GM10248 (cell line): ENCODE results near the gene HOMER3.
"Not testable (repeated sequence)": the region's sequence is repeated elsewhere in the genome, so short reads cannot be mapped to it uniquely, and the experiment has no call there.

Experiments
- CTCF ChIA-PET: fragments of 300-600 bp; sonication (Branson Sonifier 250); formaldehyde crosslinking; extraction: SDS; loops from one replicate; lab custom pipeline; 2021; ENCODE audit warnings: antibody characterized with exemption; lab: Yijun Ruan, JAX
- POLR2A ChIA-PET: fragments of 350-650 bp; sonication (Branson Sonifier 250); formaldehyde crosslinking; extraction: SDS; loops from one replicate; lab custom pipeline; 2020; ENCODE audit warnings: antibody characterized with exemption; lab: Yijun Ruan, JAX
- DNase-seq: peaks from one replicate; pipeline ENCODE4 v3.0.0; 2012; ENCODE audit errors: extremely low spot score
- TF ChIP-seq, protein P1 (sequence below): IDR thresholded peaks from 2 replicates; pipeline ENCODE4 v1.5.1; 2012; ENCODE audit warnings: mild to moderate bottlenecking, low read depth; ENCODE audit errors: extremely low read depth, missing control alignments, control extremely low read depth

The HOMER3 gene

DNA sequence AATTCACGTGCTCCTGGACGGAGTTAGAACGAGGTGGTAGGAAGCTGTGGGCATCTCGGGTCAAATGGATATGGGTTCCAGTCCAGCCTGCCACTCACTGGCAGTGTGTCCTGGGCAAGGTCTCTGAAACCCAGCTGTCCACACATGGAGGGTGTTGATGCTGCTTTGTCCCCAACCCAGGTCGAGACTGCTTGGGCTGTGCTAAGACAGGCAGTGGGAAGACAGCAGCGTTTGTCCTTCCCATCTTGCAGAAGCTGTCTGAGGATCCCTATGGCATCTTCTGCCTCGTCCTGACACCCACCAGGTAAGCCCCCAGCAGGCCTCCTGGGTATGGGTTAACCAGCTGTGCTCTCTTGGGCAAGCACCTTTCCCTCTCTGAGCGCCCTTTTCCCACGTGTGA, 20.6 kb downstream of the HOMER3 start:
- ChIA-PET POLR2A (no interaction called here), CTCF (no interaction called here)
- no peak for DNase-seq
- TF ChIP-seq, protein P1, sequence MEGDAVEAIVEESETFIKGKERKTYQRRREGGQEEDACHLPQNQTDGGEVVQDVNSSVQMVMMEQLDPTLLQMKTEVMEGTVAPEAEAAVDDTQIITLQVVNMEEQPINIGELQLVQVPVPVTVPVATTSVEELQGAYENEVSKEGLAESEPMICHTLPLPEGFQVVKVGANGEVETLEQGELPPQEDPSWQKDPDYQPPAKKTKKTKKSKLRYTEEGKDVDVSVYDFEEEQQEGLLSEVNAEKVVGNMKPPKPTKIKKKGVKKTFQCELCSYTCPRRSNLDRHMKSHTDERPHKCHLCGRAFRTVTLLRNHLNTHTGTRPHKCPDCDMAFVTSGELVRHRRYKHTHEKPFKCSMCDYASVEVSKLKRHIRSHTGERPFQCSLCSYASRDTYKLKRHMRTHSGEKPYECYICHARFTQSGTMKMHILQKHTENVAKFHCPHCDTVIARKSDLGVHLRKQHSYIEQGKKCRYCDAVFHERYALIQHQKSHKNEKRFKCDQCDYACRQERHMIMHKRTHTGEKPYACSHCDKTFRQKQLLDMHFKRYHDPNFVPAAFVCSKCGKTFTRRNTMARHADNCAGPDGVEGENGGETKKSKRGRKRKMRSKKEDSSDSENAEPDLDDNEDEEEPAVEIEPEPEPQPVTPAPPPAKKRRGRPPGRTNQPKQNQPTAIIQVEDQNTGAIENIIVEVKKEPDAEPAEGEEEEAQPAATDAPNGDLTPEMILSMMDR, result no peak

DNA sequence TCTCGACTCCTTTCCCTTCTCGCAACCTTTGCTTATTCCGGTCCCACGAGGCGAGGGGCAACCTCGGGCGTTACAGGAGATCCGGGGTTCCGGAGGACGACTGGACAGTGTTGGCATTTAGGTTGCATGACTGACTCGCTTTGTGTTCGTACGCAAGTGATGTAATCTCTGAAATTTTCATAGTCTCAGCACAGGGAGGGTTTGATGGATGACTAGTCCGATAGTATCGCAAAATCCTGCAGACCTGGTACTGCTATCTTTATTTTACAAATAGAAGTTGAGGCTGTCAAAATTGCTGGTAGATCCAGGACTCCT, 21.2 kb downstream of the HOMER3 start:
- CTCF ChIA-PET, result interaction anchor here (1.1 to 1.8 kb wide), 4 partner anchors 9 to 469 kb away, joined by 4 to 7 read pairs (median 6); no protein-coding TSS in a partner anchor
- TF ChIP-seq, protein P1, result no peak
- POLR2A ChIA-PET, result interaction anchor here (0.6 to 2.2 kb wide), 9 partner anchors 9 to 348 kb away, joined by 3 to 21 read pairs (median 4); partner anchors contain the start of gene UBA52
- no peak for DNase-seq

DNA sequence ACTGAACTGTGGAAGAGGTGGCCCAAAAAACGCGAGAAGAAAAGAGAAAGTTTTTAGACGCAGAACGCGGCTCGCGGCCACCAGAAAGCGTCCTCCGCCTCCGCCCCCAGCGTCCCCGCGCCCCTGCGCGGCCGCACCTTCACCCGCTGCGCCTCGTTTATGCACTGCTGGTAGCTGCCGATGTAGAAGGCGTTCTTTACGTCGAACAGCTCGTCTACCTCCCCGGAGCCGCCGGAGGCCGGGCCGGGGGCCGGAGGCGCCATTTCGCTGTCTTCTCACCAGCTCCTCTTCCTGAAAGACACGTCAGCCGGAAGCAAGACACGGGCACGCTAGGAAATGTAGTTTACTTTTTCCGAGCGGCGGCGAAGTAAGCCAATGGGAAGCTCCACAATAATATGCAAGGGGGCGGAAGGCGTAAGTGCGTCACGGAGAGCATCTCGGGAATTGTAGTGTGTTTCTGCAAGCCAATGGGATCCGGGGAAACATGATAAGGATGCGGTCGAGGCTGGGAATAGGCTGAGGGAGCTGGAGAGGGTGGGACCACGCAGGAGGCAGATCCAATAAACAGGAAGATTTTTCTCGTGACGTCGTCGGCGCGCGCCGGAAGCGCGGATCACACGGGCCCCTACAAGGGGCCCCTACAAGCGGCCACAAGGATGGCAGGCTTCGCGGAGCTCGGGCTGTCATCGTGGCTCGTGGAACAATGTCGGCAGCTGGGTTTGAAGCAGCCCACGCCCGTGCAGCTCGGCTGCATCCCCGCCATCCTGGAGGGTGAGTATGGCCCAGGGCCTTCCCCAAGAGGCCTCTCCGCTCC, 21.7 kb downstream of the HOMER3 start, which contains the start of the genes COPE and DDX49:
Gene COPE, minus strand, starts transcription at position 302 of the 814 bp plus-strand sequence. Its CDS starts 39 bp downstream, at position 263.
Gene DDX49, plus strand, starts transcription at position 630 of the 814 bp plus-strand sequence. Its CDS starts 27 bp downstream, at position 657.
- TF ChIP-seq, protein P1, result no peak
- peak; percentile 99 for DNase-seq
- ChIA-PET POLR2A (interaction anchor here (0.6 to 2.2 kb wide), 12 partner anchors 10 to 500 kb away, joined by 3 to 21 read pairs (median 4); partner anchors contain the start of genes SSBP4 and UBA52), CTCF (interaction anchor here (1.1 to 1.8 kb wide), 4 partner anchors 10 to 468 kb away, joined by 4 to 7 read pairs (median 6); no protein-coding TSS in a partner anchor)

DNA sequence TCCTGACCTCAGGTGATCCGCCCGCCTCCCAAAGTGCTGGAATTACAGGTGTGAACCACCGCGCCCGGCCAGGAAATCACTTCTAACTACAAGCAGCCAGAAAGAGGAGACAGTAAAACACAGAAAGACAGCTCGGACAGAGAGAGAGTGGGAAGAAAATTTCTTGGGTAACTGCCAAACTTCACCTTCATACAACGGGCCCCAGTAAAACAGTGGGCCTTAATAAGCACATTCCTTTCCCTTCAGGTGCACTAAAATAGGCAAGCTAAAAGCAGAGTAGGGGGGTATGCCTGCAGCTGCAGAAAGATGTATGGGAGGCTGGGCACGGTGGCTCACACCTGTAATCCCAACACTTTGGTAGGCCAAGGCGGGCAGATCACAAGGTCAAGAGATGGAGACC, 23.4 kb downstream of the HOMER3 start:
- CTCF ChIA-PET, DNase-seq, POLR2A ChIA-PET: not testable (repeated sequence)

DNA sequence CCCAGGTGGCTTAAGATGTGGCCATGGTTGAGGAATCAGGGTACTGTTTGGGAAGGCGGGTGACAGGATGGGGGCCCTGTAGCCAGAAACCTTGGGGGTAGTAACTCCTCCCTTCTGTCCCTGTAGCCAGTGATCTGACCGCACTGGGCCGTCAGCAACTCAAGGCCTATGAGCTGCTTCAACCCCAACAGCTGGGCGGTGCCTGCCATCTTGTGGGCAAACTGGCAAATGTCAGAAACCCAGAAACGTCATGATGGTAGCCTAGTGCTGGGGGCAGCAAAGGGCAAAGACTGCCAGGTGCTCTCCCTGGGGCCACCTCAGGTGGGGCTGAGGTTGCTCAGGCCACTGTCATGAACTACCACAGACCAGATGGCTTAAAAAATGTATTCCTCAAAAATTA, 25.4 kb downstream of the HOMER3 start:
- TF ChIP-seq, protein P1, result no peak
- POLR2A ChIA-PET, result interaction anchor here (0.6 kb wide), 1 partner anchor 20 kb away, joined by 3 read pairs; no protein-coding TSS in a partner anchor
- CTCF ChIA-PET, result no interaction called here
- no peak for DNase-seq

DNA sequence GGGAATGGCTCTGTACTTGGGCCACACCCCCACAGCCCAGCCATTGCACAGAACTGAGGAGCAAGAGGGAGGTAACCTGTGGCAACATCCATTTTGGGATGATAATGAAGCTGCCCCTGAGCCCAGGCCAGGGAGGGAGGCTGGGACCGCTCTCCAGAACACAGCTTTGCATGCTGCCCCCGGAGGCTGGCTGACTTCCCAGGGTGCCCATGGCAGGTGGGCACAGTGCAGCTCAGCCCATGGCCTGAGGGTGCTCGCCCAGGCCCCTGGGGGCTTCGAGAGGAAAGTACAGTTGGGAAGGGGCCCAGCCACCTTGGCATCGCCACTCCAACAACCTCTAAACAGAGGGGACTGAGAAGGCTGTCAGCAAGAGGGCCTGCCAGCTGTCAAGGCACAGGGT, 27.6 kb downstream of the HOMER3 start:
- ChIA-PET CTCF (interaction anchor here (1.0 kb wide), 1 partner anchor 324 kb away, joined by 3 read pairs; no protein-coding TSS in a partner anchor), POLR2A (no interaction called here)
- TF ChIP-seq, protein P1, result no peak
- no peak for DNase-seq
